Measurements from ENCODE around the gene YWHAG. TPM values are rescaled to one million over a fixed set of nuclear protein-coding genes. Genes with fewer than 3 reads are reported as not detected.
"Not testable (repeated sequence)": the region's sequence is repeated elsewhere in the genome, so short reads cannot be mapped to it uniquely, and the experiment has no call there.

YWHAG gene
- total RNA-seq, 1 experiment from 2014 or later: 89.8 TPM

GRCh38 chr7:76325092-76325491, 33.7 kb downstream of the YWHAG start:
- no peak for DNase-seq (ENCODE audit: low read depth)

- peak; percentile 90 for DNase-seq (ENCODE audit: low read depth)
Observed at GRCh38 chr7:76318488-76319353, 40.1 kb downstream of the YWHAG start.

GRCh38 chr7:76317782-76318487, 40.9 kb downstream of the YWHAG start:
- DNase-seq (ENCODE audit: low read depth): peak; percentile 97

GRCh38 chr7:76316984-76317781, 41.6 kb downstream of the YWHAG start:
- no peak for DNase-seq (ENCODE audit: low read depth)

GRCh38 chr7:76315364-76315763, 43.4 kb downstream of the YWHAG start:
- no peak for DNase-seq (ENCODE audit: low read depth)

- not testable (repeated sequence) for DNase-seq (ENCODE audit: low read depth)
Observed at GRCh38 chr7:76314740-76315139, 44.1 kb downstream of the YWHAG start.

- peak; percentile 87 for DNase-seq (ENCODE audit: low read depth)
Observed at GRCh38 chr7:76314042-76314721, 44.6 kb downstream of the YWHAG start.

GRCh38 chr7:76311838-76312237, 47.0 kb downstream of the YWHAG start:
- not testable (repeated sequence) for DNase-seq (ENCODE audit: low read depth)

- DNase-seq (ENCODE audit: low read depth): peak; percentile 66
Observed at GRCh38 chr7:76310102-76310957, 48.5 kb downstream of the YWHAG start.

- DNase-seq (ENCODE audit: low read depth): not testable (repeated sequence)
Observed at GRCh38 chr7:76309341-76310101, 49.3 kb downstream of the YWHAG start.

- not testable (repeated sequence) for DNase-seq (ENCODE audit: low read depth)
Observed at GRCh38 chr7:76308874-76309273, 49.9 kb downstream of the YWHAG start.

GRCh38 chr7:76304888-76305375, 53.9 kb downstream of the YWHAG start:
- no peak for DNase-seq (ENCODE audit: low read depth)

- DNase-seq (ENCODE audit: low read depth): peak; percentile 91
Observed at GRCh38 chr7:76303202-76304147, 55.3 kb downstream of the YWHAG start.

- peak; percentile 96 for DNase-seq (ENCODE audit: low read depth)
Observed at GRCh38 chr7:76302347-76303201, 56.2 kb downstream of the YWHAG start, which contains the start of gene HSPB1. Gene HSPB1, plus strand, starts transcription at chr7:76302673. Its CDS starts 40 bp downstream, at chr7:76302713.

GRCh38 chr7:76301000-76301399, 57.8 kb downstream of the YWHAG start:
- DNase-seq (ENCODE audit: low read depth): no peak

GRCh38 chr7:76300166-76300731, 58.5 kb downstream of the YWHAG start:
- peak; percentile 60 for DNase-seq (ENCODE audit: low read depth)
